ENCODE data around the gene OR2T11.
"Not testable (repeated sequence)": the region's sequence is repeated elsewhere in the genome, so short reads cannot be mapped to it uniquely, and the experiment has no call there.

Gene OR2T11

GRCh38 chr1:248634991-248635390 lies at the start of gene OR2T11:
OR2T11 (minus strand) TSS chr1:248635091; CDS start chr1:248627128, 7,963 bp downstream.
- TF ChIP-seq CREB1 (IDR thresholded peaks at IDR 0.05; ENCODE audit: low read depth); NFIC (IDR thresholded peaks at IDR 0.05); USF1 (IDR thresholded peaks at IDR 0.05): not testable (repeated sequence)

- TF ChIP-seq YY1 (IDR thresholded peaks at IDR 0.05; ENCODE audit: low read depth) (no peak), TCF12 (IDR thresholded peaks at IDR 0.05; ENCODE audit: low read depth) (no peak), ZBTB7A (IDR thresholded peaks at IDR 0.05; ENCODE audit: low read depth) (no peak), RAD21 (IDR thresholded peaks at IDR 0.05; ENCODE audit: low read depth) (no peak), CEBPB (IDR thresholded peaks at IDR 0.05) (no peak), EGR1 (IDR thresholded peaks at IDR 0.05) (no peak), EP300 (IDR thresholded peaks at IDR 0.05; ENCODE audit: borderline replicate concordance) (no peak), MAX (IDR thresholded peaks at IDR 0.05) (no peak), FOXM1 (IDR thresholded peaks at IDR 0.05; ENCODE audit: borderline replicate concordance, low read depth) (no peak), NFIC (IDR thresholded peaks at IDR 0.05) (no peak), USF1 (IDR thresholded peaks at IDR 0.05) (no peak), TAF1 (IDR thresholded peaks at IDR 0.05; ENCODE audit: low read depth) (no peak), TEAD4 (IDR thresholded peaks at IDR 0.05) (no peak), REST (IDR thresholded peaks at IDR 0.05; ENCODE audit: low read depth) (no peak)
Measured at GRCh38 chr1:248681651-248682050, 46.8 kb upstream of the OR2T11 start.

- TF ChIP-seq TAF1 (IDR thresholded peaks at IDR 0.05; ENCODE audit: low read depth) (no peak), RAD21 (IDR thresholded peaks at IDR 0.05; ENCODE audit: low read depth) (no peak), TCF12 (IDR thresholded peaks at IDR 0.05; ENCODE audit: low read depth) (no peak), MAX (IDR thresholded peaks at IDR 0.05) (no peak), YY1 (IDR thresholded peaks at IDR 0.05; ENCODE audit: low read depth) (no peak), NFIC (IDR thresholded peaks at IDR 0.05) (no peak), USF1 (IDR thresholded peaks at IDR 0.05) (no peak)
Measured at GRCh38 chr1:248670003-248670402, 35.1 kb upstream of the OR2T11 start.

- TF ChIP-seq CREB1 (IDR thresholded peaks at IDR 0.05; ENCODE audit: low read depth); EP300 (IDR thresholded peaks at IDR 0.05; ENCODE audit: borderline replicate concordance); CEBPB (IDR thresholded peaks at IDR 0.05): not testable (repeated sequence)
Measured at GRCh38 chr1:248655354-248655753, 20.5 kb upstream of the OR2T11 start, which contains the start of gene OR2T27. OR2T27 (minus strand) TSS chr1:248655528; CDS start chr1:248650884, 4,644 bp downstream.

GRCh38 chr1:248645178-248645577 lies 10.3 kb upstream of the OR2T11 start, which contains the start of gene OR2T35:
OR2T35 (minus strand) TSS chr1:248645278; CDS start chr1:248639258, 6,020 bp downstream.
- not testable (repeated sequence) for TF ChIP-seq MAX (IDR thresholded peaks at IDR 0.05); TCF12 (IDR thresholded peaks at IDR 0.05; ENCODE audit: low read depth); ZBTB7A (IDR thresholded peaks at IDR 0.05; ENCODE audit: low read depth)

GRCh38 chr1:248631354-248632008 lies 3.4 kb downstream of the OR2T11 start:
- TF ChIP-seq CEBPB (IDR thresholded peaks at IDR 0.05), result no peak
- no peak for TF ChIP-seq EGR1 (IDR thresholded peaks at IDR 0.05)
- TF ChIP-seq YY1 (IDR thresholded peaks at IDR 0.05; ENCODE audit: low read depth), result no peak
- no peak for TF ChIP-seq NFIC (IDR thresholded peaks at IDR 0.05)
- no peak for TF ChIP-seq MAX (IDR thresholded peaks at IDR 0.05)
- no peak for TF ChIP-seq USF1 (IDR thresholded peaks at IDR 0.05)
- no peak for TF ChIP-seq REST (IDR thresholded peaks at IDR 0.05; ENCODE audit: low read depth)
- no peak for TF ChIP-seq EP300 (IDR thresholded peaks at IDR 0.05; ENCODE audit: borderline replicate concordance)
- TF ChIP-seq ZBTB7A (IDR thresholded peaks at IDR 0.05; ENCODE audit: low read depth), result no peak
